Nephron (organoid): ENCODE data around the gene SNX13.

Experiments
- H3K27ac Mint-ChIP-seq, 3 experiments: 2 replicates each; pipeline ENCODE4 v1.8.0; 2020; ENCODE audit warnings: mixed read lengths in 3 of 3, mild to moderate bottlenecking in 2 of 3, moderate library complexity in 1 of 3
- H3K27me3 Mint-ChIP-seq: 2 replicates; pipeline ENCODE4 v1.8.0; 2021; ENCODE audit warnings: low read depth, mild to moderate bottlenecking, moderate library complexity, mixed read lengths
- H3K36me3 Mint-ChIP-seq: 2 replicates; pipeline ENCODE4 v1.8.0; 2020; ENCODE audit warnings: low read depth, mixed read lengths
- H3K4me1 Mint-ChIP-seq: 2 replicates; pipeline ENCODE4 v1.8.0; 2020; ENCODE audit warnings: mixed read lengths
- H3K4me3 Mint-ChIP-seq, 3 experiments: 2 replicates each; pipeline ENCODE4 v1.8.0; 2020; ENCODE audit warnings: mild to moderate bottlenecking in 3 of 3, mixed read lengths in 3 of 3, moderate library complexity in 2 of 3
- H3K9me3 Mint-ChIP-seq: 2 replicates; pipeline ENCODE4 v1.8.0; 2020; ENCODE audit warnings: mixed read lengths
- CTCF ChIP-seq, 3 experiments: fragments of 200-600 bp; sonication (generic); IDR thresholded peaks; one replicate each; pipeline ENCODE4 v1.5.0; 2021; ENCODE audit warnings: antibody characterized with exemption in 3 of 3; ENCODE audit not compliant: unreplicated experiment in 3 of 3

SNX13 gene

GRCh38 chr7:17930546-17930945 is 9.7 kb downstream of the SNX13 start:
- no peaks in the 10 kb centered on the region for H3K27me3 Mint-ChIP-seq
- H3K36me3 Mint-ChIP-seq: no peaks in the 10 kb centered on the region
- no peaks in the 10 kb centered on the region for H3K9me3 Mint-ChIP-seq
- no peak for TF ChIP-seq CTCF (IDR thresholded peaks at IDR 0.05; ENCODE audit: unreplicated experiment in 3 of 3)
- no peak overlapping the region for H3K27ac Mint-ChIP-seq
- H3K4me1 Mint-ChIP-seq: peaks cover 10% of the 10 kb centered on the region
- H3K4me3 Mint-ChIP-seq: no peak overlapping the region

- Mint-ChIP-seq H3K27me3 (no peaks in the 10 kb centered on the region), H3K36me3 (no peaks in the 10 kb centered on the region)
Observed at GRCh38 chr7:17929647-17930395, 10.5 kb downstream of the SNX13 start.

GRCh38 chr7:17928055-17928454 is 12.2 kb downstream of the SNX13 start:
- Mint-ChIP-seq H3K9me3 (no peaks in the 10 kb centered on the region), H3K4me3 (no peak overlapping the region), H3K36me3 (no peaks in the 10 kb centered on the region), H3K27me3 (no peaks in the 10 kb centered on the region), H3K4me1 (no peaks in the 10 kb centered on the region), H3K27ac (no peak overlapping the region)
- TF ChIP-seq CTCF (IDR thresholded peaks at IDR 0.05; ENCODE audit: unreplicated experiment in 3 of 3): no peak

More at GRCh38 chr7:17929647-17930395, 10.5 kb downstream of the SNX13 start:
- Mint-ChIP-seq H3K4me1 (peaks cover 10% of the 10 kb centered on the region), H3K4me3 (no peak overlapping the region), H3K27ac (no peak overlapping the region), H3K9me3 (no peaks in the 10 kb centered on the region)
- no peak for TF ChIP-seq CTCF (IDR thresholded peaks at IDR 0.05; ENCODE audit: unreplicated experiment in 3 of 3)

- TF ChIP-seq CTCF (IDR thresholded peaks at IDR 0.05; ENCODE audit: unreplicated experiment in 3 of 3): no peak
- H3K9me3 Mint-ChIP-seq: peaks cover 4% of the 10 kb centered on the region
- H3K36me3 Mint-ChIP-seq: peaks cover 7% of the 10 kb centered on the region
- H3K27me3 Mint-ChIP-seq: no peaks in the 10 kb centered on the region
- no peak overlapping the region for H3K4me3 Mint-ChIP-seq
- no peak overlapping the region for H3K27ac Mint-ChIP-seq
- H3K4me1 Mint-ChIP-seq: no peaks in the 10 kb centered on the region
Observed at GRCh38 chr7:17921857-17922416, 18.4 kb downstream of the SNX13 start.

GRCh38 chr7:17917842-17918241 is 22.5 kb downstream of the SNX13 start:
- peaks cover 7% of the 10 kb centered on the region for H3K36me3 Mint-ChIP-seq
- H3K9me3 Mint-ChIP-seq: peaks cover 15% of the 10 kb centered on the region
- no peak overlapping the region for H3K27ac Mint-ChIP-seq
- TF ChIP-seq CTCF (IDR thresholded peaks at IDR 0.05; ENCODE audit: unreplicated experiment in 3 of 3): no peak
- H3K27me3 Mint-ChIP-seq: no peaks in the 10 kb centered on the region
- no peaks in the 10 kb centered on the region for H3K4me1 Mint-ChIP-seq
- H3K4me3 Mint-ChIP-seq: no peak overlapping the region

- Mint-ChIP-seq H3K36me3 (peaks cover 7% of the 10 kb centered on the region), H3K4me3 (no peak overlapping the region), H3K27ac (no peak overlapping the region), H3K4me1 (no peaks in the 10 kb centered on the region), H3K9me3 (peaks cover 15% of the 10 kb centered on the region), H3K27me3 (no peaks in the 10 kb centered on the region)
- no peak for TF ChIP-seq CTCF (IDR thresholded peaks at IDR 0.05; ENCODE audit: unreplicated experiment in 3 of 3)
Observed at GRCh38 chr7:17916786-17917185, 23.5 kb downstream of the SNX13 start.
